GM12878 (cell line): Measurements from ENCODE around the gene CHD5. TPM values are rescaled to one million over a fixed set of nuclear protein-coding genes. Genes with fewer than 3 reads are reported as not detected.

Experiments
- ATAC-seq: fragments of 200-7000 bp; cut with Tn5 transposase; 3 replicates; pipeline ENCODE4 v1.9.1; 2020; ENCODE audit warnings: mild to moderate bottlenecking, moderate library complexity
- BruUV-seq: library from RNA; stranded (reverse); fragments of 400-500 nt; replicated peaks from 2 replicates; lab custom pipeline; 2021; lab: Mats Ljungman, UMichigan
- CTCF ChIA-PET: fragments of 300-600 bp; sonication (Branson Sonifier 250); formaldehyde crosslinking; extraction: SDS; loops from one replicate; lab custom pipeline; 2021; ENCODE audit warnings: inconsistent platforms; lab: Yijun Ruan, JAX
- POLR2A ChIA-PET: fragments of 350-600 bp; formaldehyde crosslinking; extraction: SDS; loops from one replicate; lab custom pipeline; 2021; ENCODE audit warnings: inconsistent platforms; lab: Charles Lee
- RAD21 ChIA-PET: fragments of 300-600 bp; sonication (Branson Sonifier 250); formaldehyde crosslinking; loops from one replicate; lab custom pipeline; 2023; ENCODE audit warnings: antibody characterized with exemption; ENCODE audit not compliant: unreplicated experiment; lab: Charles Lee
- SMC1A ChIA-PET: fragments of 300-600 bp; sonication (Branson Sonifier 250); formaldehyde crosslinking; loops from one replicate; lab custom pipeline; 2023; ENCODE audit not compliant: unreplicated experiment, uncharacterized antibody; lab: Charles Lee
- DNase-seq: peaks from one replicate; pipeline ENCODE4 v3.0.0-alpha.2; 2011; ENCODE audit warnings: low read depth, low spot score
- FAIRE-seq: peaks from 3 replicates; lab custom pipeline; 2011; peaks lifted over from hg19 to GRCh38; lab: Jason Lieb, UNC
- H2AFZ ChIP-seq: 2 replicates; pipeline ENCODE4 v1.6.0; 2011; ENCODE audit warnings: low read depth, low read length, control low read depth; ENCODE audit not compliant: control insufficient read depth
- H3K27ac ChIP-seq: 2 replicates; pipeline ENCODE4 v1.5.1; 2011; ENCODE audit warnings: control low read depth; ENCODE audit not compliant: control insufficient read depth, insufficient read depth
- H3K27me3 ChIP-seq, 2 experiments: replicated peaks in 1 of 2; 2 replicates each; pipeline versions ENCODE4 v1.6.0 to v1.6.1; 2011; ENCODE audit warnings: low read length in 1 of 2; ENCODE audit not compliant: control insufficient read depth in 2 of 2, insufficient read depth in 2 of 2
- H3K36me3 ChIP-seq, 2 experiments: 2 replicates each; pipeline ENCODE4 v1.5.1; 2011; ENCODE audit warnings: low read length in 1 of 2; ENCODE audit not compliant: control insufficient read depth in 2 of 2, insufficient read depth in 2 of 2
- H3K4me1 ChIP-seq: 2 replicates; pipeline ENCODE4 v1.6.1; 2011; ENCODE audit warnings: mild to moderate bottlenecking, low read length, moderate library complexity, mixed read lengths; ENCODE audit not compliant: control insufficient read depth, insufficient read depth
- H3K4me2 ChIP-seq: 2 replicates; pipeline ENCODE4 v1.6.0; 2011; ENCODE audit warnings: control low read depth; ENCODE audit not compliant: control insufficient read depth, insufficient read depth
- H3K4me3 ChIP-seq: fragments of 200-600 bp; sonication (generic); 2 replicates; pipeline ENCODE4 v1.5.1; 2016
- H3K79me2 ChIP-seq: 2 replicates; pipeline ENCODE4 v1.6.0; 2011; ENCODE audit warnings: low read length; ENCODE audit not compliant: control insufficient read depth, insufficient read depth
- H3K9ac ChIP-seq: 2 replicates; pipeline ENCODE4 v1.8.0; 2011; ENCODE audit warnings: low read length, control low read depth, mixed read lengths; ENCODE audit not compliant: control insufficient read depth, insufficient read depth
- H3K9me3 ChIP-seq: replicated peaks from 3 replicates; pipeline ENCODE4 v1.5.1; 2011; ENCODE audit warnings: mild to moderate bottlenecking, low read length; ENCODE audit not compliant: control insufficient read depth, insufficient read depth
- H4K20me1 ChIP-seq: 2 replicates; pipeline ENCODE4 v1.6.0; 2011; ENCODE audit not compliant: control insufficient read depth, insufficient read depth
- CHD2 ChIP-seq: IDR thresholded peaks from 2 replicates; pipeline ENCODE4 v1.6.1; 2011; ENCODE audit warnings: low read depth, low read length, improper control_type of control experiment, borderline replicate concordance
- EED ChIP-seq: sonication (generic); IDR thresholded peaks from 2 replicates; pipeline ENCODE4 v1.6.1; 2016; ENCODE audit warnings: antibody characterized with exemption, low read depth
- ESRRA ChIP-seq: IDR thresholded peaks from 2 replicates; pipeline ENCODE4 v1.6.1; 2012; ENCODE audit warnings: mild to moderate bottlenecking, low read length, improper control_type of control experiment
- HCFC1 ChIP-seq: fragments of 150-350 bp; IDR thresholded peaks from 2 replicates; pipeline ENCODE4 v1.6.1; 2014; ENCODE audit warnings: low read length
- NR2C1 ChIP-seq: fragments of 450-650 bp; IDR thresholded peaks from 2 replicates; pipeline ENCODE4 v1.6.1; 2017; ENCODE audit warnings: antibody characterized with exemption, mild to moderate bottlenecking, moderate library complexity
- PAX5 ChIP-seq: IDR thresholded peaks from 2 replicates; pipeline ENCODE4 v1.6.1; 2011; ENCODE audit warnings: low read depth, low read length, borderline replicate concordance
- RBBP5 ChIP-seq: fragments of 200-600 bp; sonication (generic); conservative IDR thresholded peaks from 2 replicates; pipeline ENCODE4 v1.6.1; 2016
- SMAD5 ChIP-seq: IDR thresholded peaks from 2 replicates; pipeline ENCODE4 v1.6.1; 2016; ENCODE audit warnings: antibody characterized with exemption, low read depth
- SPI1 ChIP-seq: IDR thresholded peaks from 2 replicates; pipeline ENCODE4 v1.6.1; 2011; ENCODE audit warnings: low read depth, mild to moderate bottlenecking, low read length, moderate library complexity, borderline replicate concordance; ENCODE audit not compliant: insufficient read depth
- STAT1 ChIP-seq: fragments of 450-650 bp; conservative IDR thresholded peaks from 2 replicates; pipeline ENCODE4 v1.6.1; 2014; ENCODE audit warnings: antibody characterized with exemption, mild to moderate bottlenecking
- STAT3 ChIP-seq: IDR thresholded peaks from 2 replicates; pipeline ENCODE4 v1.6.1; 2011; ENCODE audit warnings: low read depth, low read length, improper control_type of control experiment
- USF2 ChIP-seq: IDR thresholded peaks from 2 replicates; pipeline ENCODE4 v1.6.1; 2011; ENCODE audit warnings: low read depth, low read length, improper control_type of control experiment, borderline replicate concordance
- ZNF24 ChIP-seq: fragments of 450-650 bp; IDR thresholded peaks from 2 replicates; pipeline ENCODE4 v1.6.1; 2017; ENCODE audit warnings: antibody characterized with exemption, mild to moderate bottlenecking
- WGBS: methylation state at CpG from one replicate; pipeline ENCODE4 v1.1.6; 2016; ENCODE audit warnings: low lambda C conversion rate; ENCODE audit not compliant: insufficient replicate concordance, insufficient coverage; ENCODE audit errors: missing lambda C conversion rate; 5-methylcytosine and 5-hydroxymethylcytosine counted together
- in situ Hi-C: fragments of 300-500 bp; cut with MboI; formaldehyde crosslinking; loops from 9 replicates; pipeline ENCODE4 v1.14.3; 2018; ENCODE audit warnings: mixed read lengths
- intact Hi-C: fragments of 100-400 bp; cut with micrococcal nuclease; formaldehyde crosslinking; loops from one replicate; pipeline ENCODE4 v1.14.2; 2022; ENCODE audit not compliant: unreplicated experiment
- polyA plus RNA-seq, 11 experiments: library from polyadenylated mRNA; depleted of rRNA in 4 of 11; unstranded in 6 of 11; stranded (reverse) in 5 of 11; fragments of >200 nt; fragmentation: Nextera tagmentation in 4 of 11; fragmentation: Illumina TruSeq in 1 of 11; extraction: Ambion mirVana in 4 of 11; extraction: Trizol in 1 of 11; gene quantifications; 1 replicate in 1 of 11; 2 replicates in 10 of 11; pipeline versions ENCODE4 v1.2.1 to v1.2.3, GENCODE V29; 2011 to 2016; ENCODE audit warnings: inconsistent platforms in 2 of 11, missing spikeins in 2 of 11, low read depth in 1 of 11
- total RNA-seq, 4 experiments: library from RNA; depleted of rRNA in 3 of 4; stranded (reverse); fragments of >200 nt in 3 of 4; fragmentation: Illumina TruSeq in 1 of 4; extraction: Trizol in 1 of 4; gene quantifications; 2 replicates each; pipeline versions ENCODE4 v1.2.1 to v1.2.3, GENCODE V29; 2013 to 2021
- TF ChIP-seq, protein P1 (sequence below): fragments of 450-650 bp; IDR thresholded peaks from 2 replicates; pipeline ENCODE4 v1.6.1; 2017; ENCODE audit warnings: borderline replicate concordance

Gene CHD5
- total and polyA plus RNA-seq, 10 of the 15 experiments (the other 5 are each of a cell fraction or from before 2014, with no cell fraction given) = 0.03 to 0.49 (median 0.13) TPM; not detected in 3

GRCh38 chr1:6117624-6118023 lies 62.5 kb downstream of the CHD5 start:
- no peak for DNase-seq
- H3K79me2 ChIP-seq = no peaks in the 10 kb centered on the region
- in situ Hi-C loops (no loop called here), intact Hi-C loops (loop anchor here (5.0 kb wide), 1 partner anchor 50 kb away; no protein-coding TSS in a partner anchor)
- no peaks in the 10 kb centered on the region for H3K4me1 ChIP-seq
- no peaks in the 10 kb centered on the region for H4K20me1 ChIP-seq
- no TSS peak for BruUV-seq
- SMC1A ChIA-PET = no interaction called here
- no peak overlapping the region for H2AFZ ChIP-seq
- no peak overlapping the region for H3K9ac ChIP-seq
- POLR2A ChIA-PET = no interaction called here
- H3K36me3 ChIP-seq = no peaks in the 10 kb centered on the region
- no peaks in the 10 kb centered on the region for H3K9me3 ChIP-seq
- H3K4me3 ChIP-seq = no peak overlapping the region
- no peak for TF ChIP-seq NR2C1
- no peak for TF ChIP-seq SPI1
- TF ChIP-seq ESRRA = no peak
- no peak for TF ChIP-seq RBBP5
- no peak for ATAC-seq
- CTCF ChIA-PET = no interaction called here
- H3K27me3 ChIP-seq = no peaks in the 10 kb centered on the region
- no peak overlapping the region for H3K27ac ChIP-seq
- RAD21 ChIA-PET = no interaction called here
- no peak for FAIRE-seq
- no peak overlapping the region for H3K4me2 ChIP-seq

- H3K4me1 ChIP-seq = no peaks in the 10 kb centered on the region
- no peak for ATAC-seq
- H3K79me2 ChIP-seq = no peaks in the 10 kb centered on the region
- 25% methylated on average over 2 of the region's 2 CpGs for WGBS
- no TSS peak for BruUV-seq
- no peak for FAIRE-seq
- TF ChIP-seq, protein P1, sequence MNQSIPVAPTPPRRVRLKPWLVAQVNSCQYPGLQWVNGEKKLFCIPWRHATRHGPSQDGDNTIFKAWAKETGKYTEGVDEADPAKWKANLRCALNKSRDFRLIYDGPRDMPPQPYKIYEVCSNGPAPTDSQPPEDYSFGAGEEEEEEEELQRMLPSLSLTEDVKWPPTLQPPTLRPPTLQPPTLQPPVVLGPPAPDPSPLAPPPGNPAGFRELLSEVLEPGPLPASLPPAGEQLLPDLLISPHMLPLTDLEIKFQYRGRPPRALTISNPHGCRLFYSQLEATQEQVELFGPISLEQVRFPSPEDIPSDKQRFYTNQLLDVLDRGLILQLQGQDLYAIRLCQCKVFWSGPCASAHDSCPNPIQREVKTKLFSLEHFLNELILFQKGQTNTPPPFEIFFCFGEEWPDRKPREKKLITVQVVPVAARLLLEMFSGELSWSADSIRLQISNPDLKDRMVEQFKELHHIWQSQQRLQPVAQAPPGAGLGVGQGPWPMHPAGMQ = no peak
- TF ChIP-seq EED = no peak
- no peak for TF ChIP-seq CHD2
- no peak for TF ChIP-seq STAT1
- TF ChIP-seq NR2C1 = no peak
- TF ChIP-seq SMAD5 = no peak
- TF ChIP-seq STAT3 = no peak
- TF ChIP-seq PAX5 = no peak
- TF ChIP-seq ZNF24 = no peak
- TF ChIP-seq HCFC1 = no peak
- no peak for TF ChIP-seq USF2
- in situ Hi-C loops = no loop called here
- ChIA-PET SMC1A (no interaction called here), CTCF (no interaction called here), POLR2A (no interaction called here), RAD21 (no interaction called here)
- H3K27me3 ChIP-seq = no peaks in the 10 kb centered on the region
- H3K36me3 ChIP-seq = no peaks in the 10 kb centered on the region
- no peaks in the 10 kb centered on the region for H3K9me3 ChIP-seq
- DNase-seq = no peak
- H3K27ac ChIP-seq = no peak overlapping the region
- H2AFZ ChIP-seq = no peak overlapping the region
- no peaks in the 10 kb centered on the region for H4K20me1 ChIP-seq
- no peak overlapping the region for H3K9ac ChIP-seq
- no peak overlapping the region for H3K4me3 ChIP-seq
- intact Hi-C loops = loop anchor here (5.0 kb wide), 1 partner anchor 50 kb away; no protein-coding TSS in a partner anchor
- H3K4me2 ChIP-seq = no peak overlapping the region
Measured at GRCh38 chr1:6117064-6117463, 63.1 kb downstream of the CHD5 start.
